RWPE2 (cell line): Measurements from ENCODE around the gene LRRC74B.

Source experiments
- ATAC-seq: fragments of 200-7000 bp; cut with Tn5 transposase; 3 replicates; pipeline ENCODE4 v1.9.1; 2021; ENCODE audit warnings: low read depth
- DNase-seq: peaks from one replicate; pipeline ENCODE4 v3.0.0-alpha.2; 2020; ENCODE audit warnings: low spot score
- H3K27ac ChIP-seq: fragments of 450-650 bp; 2 replicates; pipeline ENCODE4 v1.5.1; 2017; ENCODE audit warnings: mild to moderate bottlenecking; ENCODE audit not compliant: poor library complexity, severe bottlenecking
- H3K27me3 ChIP-seq: fragments of 250-450 bp; sonication (Bioruptor Pico); 2 replicates; pipeline ENCODE4 v1.5.1; 2021; ENCODE audit warnings: mild to moderate bottlenecking, moderate library complexity; ENCODE audit not compliant: insufficient read depth, poor library complexity, severe bottlenecking
- H3K36me3 ChIP-seq: fragments of 250-450 bp; sonication (Bioruptor Pico); 2 replicates; pipeline ENCODE4 v1.5.1; 2020; ENCODE audit warnings: low read depth, mild to moderate bottlenecking, moderate library complexity
- H3K4me1 ChIP-seq: fragments of 250-450 bp; sonication (Bioruptor Pico); 2 replicates; pipeline ENCODE4 v1.5.1; 2021; ENCODE audit warnings: mild to moderate bottlenecking, moderate library complexity; ENCODE audit not compliant: insufficient read depth, poor library complexity, severe bottlenecking
- H3K4me3 ChIP-seq: fragments of 250-450 bp; sonication (Bioruptor Pico); 2 replicates; pipeline ENCODE4 v1.5.1; 2021; ENCODE audit warnings: mild to moderate bottlenecking, moderate library complexity; ENCODE audit not compliant: severe bottlenecking
- H3K9me3 ChIP-seq: fragments of 250-450 bp; sonication (Bioruptor Pico); 2 replicates; pipeline ENCODE4 v1.5.1; 2021; ENCODE audit warnings: mild to moderate bottlenecking, moderate library complexity; ENCODE audit not compliant: severe bottlenecking
- CTCF ChIP-seq: fragments of 450-650 bp; IDR thresholded peaks from one replicate; pipeline ENCODE4 v1.5.1; 2017; ENCODE audit warnings: mild to moderate bottlenecking, moderate library complexity; ENCODE audit not compliant: poor library complexity, severe bottlenecking

The LRRC74B gene

DNA sequence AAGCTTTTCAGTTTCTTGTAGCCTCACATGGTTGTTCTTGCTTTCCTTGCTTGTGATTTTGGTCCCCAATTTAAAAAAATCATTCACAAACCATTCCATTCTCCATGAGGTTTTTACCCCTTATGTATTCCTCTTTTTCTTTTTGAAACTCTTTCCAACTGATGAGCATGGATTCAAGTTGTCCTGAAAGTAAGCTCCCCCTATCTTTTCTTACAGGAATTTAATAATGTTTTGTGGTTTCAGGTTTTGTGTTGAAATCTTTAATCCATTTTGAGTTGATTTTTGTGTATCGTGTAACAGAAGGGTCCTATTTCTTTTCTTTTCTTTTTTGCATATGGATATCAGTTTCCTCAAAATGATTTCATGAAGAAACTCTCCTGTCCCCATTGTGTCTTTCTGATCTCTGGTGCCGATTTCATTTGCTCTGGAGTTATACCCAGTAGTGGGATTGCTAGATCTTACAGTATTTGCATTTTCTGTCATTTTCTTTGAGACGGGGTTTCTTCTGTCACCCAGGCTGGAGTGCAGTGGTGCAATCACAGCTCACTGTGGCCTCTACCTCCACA lies 58.5 kb downstream of the LRRC74B start:
- Histone ChIP-seq H3K4me1 (peaks cover 19% of the 10 kb centered on the region), H3K4me3 (no peak overlapping the region), H3K27me3 (no peaks in the 10 kb centered on the region), H3K36me3 (no peaks in the 10 kb centered on the region), H3K27ac (no peak overlapping the region), H3K9me3 (peaks cover 3% of the 10 kb centered on the region)
- ATAC-seq: no peak
- no peak for DNase-seq
- TF ChIP-seq CTCF: no peak

- DNase-seq (no peak), ATAC-seq (no peak)
- no peaks in the 10 kb centered on the region for H3K27me3 ChIP-seq
- H3K36me3 ChIP-seq: no peaks in the 10 kb centered on the region
- peaks cover 19% of the 10 kb centered on the region for H3K4me1 ChIP-seq
- no peak overlapping the region for H3K4me3 ChIP-seq
- peaks cover 3% of the 10 kb centered on the region for H3K9me3 ChIP-seq
- TF ChIP-seq CTCF: no peak
- no peak overlapping the region for H3K27ac ChIP-seq
Observed at GRCh38 chr22:21105294-21105693, 59.5 kb downstream of the LRRC74B start.

DNA sequence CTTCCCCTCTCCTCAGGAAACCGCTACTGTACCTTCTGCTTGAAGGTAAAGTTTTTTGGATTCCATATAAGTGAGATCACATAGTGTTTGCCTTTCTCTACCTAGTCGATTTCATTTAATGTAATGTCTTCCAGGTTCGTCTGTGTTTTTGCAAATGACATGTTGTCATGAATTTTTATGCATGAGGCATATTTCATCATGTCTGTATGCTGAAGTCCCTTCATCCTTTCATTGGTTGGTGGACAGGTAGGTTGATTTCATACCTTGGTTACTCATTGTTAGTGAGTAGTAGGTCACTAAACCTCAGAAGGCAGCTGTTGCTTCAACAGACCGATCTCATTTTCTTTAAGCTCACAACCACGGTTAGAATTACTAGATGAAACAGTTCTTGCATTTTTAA lies 60.3 kb downstream of the LRRC74B start:
- H3K4me1 ChIP-seq: peaks cover 19% of the 10 kb centered on the region
- H3K4me3 ChIP-seq: no peak overlapping the region
- no peaks in the 10 kb centered on the region for H3K27me3 ChIP-seq
- no peak for TF ChIP-seq CTCF
- H3K27ac ChIP-seq: no peak overlapping the region
- ATAC-seq: peak; percentile 45; the same call in 1 of the 3 replicates
- DNase-seq: no peak
- H3K9me3 ChIP-seq: peaks cover 3% of the 10 kb centered on the region
- no peaks in the 10 kb centered on the region for H3K36me3 ChIP-seq

- no peak overlapping the region for H3K27ac ChIP-seq
- H3K4me1 ChIP-seq: peaks cover 7% of the 10 kb centered on the region
- DNase-seq: no peak
- no peak overlapping the region for H3K4me3 ChIP-seq
- H3K36me3 ChIP-seq: no peaks in the 10 kb centered on the region
- no peaks in the 10 kb centered on the region for H3K27me3 ChIP-seq
- no peak for ATAC-seq
- H3K9me3 ChIP-seq: peaks cover 3% of the 10 kb centered on the region
- no peak for TF ChIP-seq CTCF
Observed at GRCh38 chr22:21108379-21109115, 62.8 kb downstream of the LRRC74B start.
